ENCODE measurements around the gene GBP6. TPM values are rescaled to one million over a fixed set of nuclear protein-coding genes. Genes with fewer than 3 reads are reported as not detected.

The GBP6 gene
- total RNA-seq, 1 experiment from 2014 or later: not detected

DNA sequence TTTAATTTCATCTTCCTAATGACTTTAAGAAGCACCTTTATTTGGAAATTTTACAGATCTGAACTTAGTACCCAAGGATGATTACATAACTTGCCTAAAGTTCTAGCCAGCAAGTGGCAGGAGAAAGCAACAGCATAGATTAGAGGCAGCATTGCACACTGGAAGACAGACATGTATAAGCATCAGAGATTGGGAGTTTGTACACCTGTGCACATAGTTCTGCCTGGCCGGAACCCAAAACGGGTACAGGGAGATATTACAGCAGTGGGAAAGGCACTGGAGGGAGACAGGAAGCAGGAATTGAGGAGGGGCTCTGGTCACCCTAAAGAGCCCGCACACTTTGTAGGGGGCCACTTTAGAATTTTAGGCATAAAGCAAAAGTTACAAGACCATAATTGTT, 19.3 kb downstream of the GBP6 start:
- CTCF ChIA-PET: no interaction called here
- BruUV-seq (replicated peaks): no TSS peak
- no peaks in the 10 kb centered on the region for H3K36me3 ChIP-seq (ENCODE audit: insufficient read depth, low read length, poor library complexity, severe bottlenecking)

DNA sequence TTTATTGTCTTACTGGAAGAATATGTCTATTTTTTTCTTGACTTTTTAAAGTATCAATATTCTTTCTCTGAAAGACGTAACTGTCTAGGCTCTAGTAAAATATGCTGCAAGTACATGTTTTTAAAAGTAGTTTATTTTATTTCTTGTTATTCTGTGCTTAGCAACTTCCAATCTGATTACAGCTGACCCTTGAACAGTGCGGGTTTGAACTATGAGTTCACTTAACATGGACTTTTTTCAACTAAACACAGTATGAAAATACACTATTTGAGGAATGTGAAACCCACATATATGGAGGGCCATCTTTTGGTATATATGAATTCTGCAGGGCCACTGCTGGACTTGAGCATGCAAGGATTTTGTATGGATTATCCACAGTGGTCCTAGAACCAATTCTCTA, 26.8 kb downstream of the GBP6 start:
- Histone ChIP-seq H3K9me3 (ENCODE audit: low read depth, low read length, poor library complexity, severe bottlenecking) (no peaks in the 10 kb centered on the region), H3K4me1 (ENCODE audit: insufficient read depth, low read length, poor library complexity, severe bottlenecking) (no peaks in the 10 kb centered on the region), H3K27me3 (replicated peaks; ENCODE audit: insufficient read depth, low read depth, low read length, poor library complexity) (no peaks in the 10 kb centered on the region), H3K4me3 (ENCODE audit: low read depth, low read length, poor library complexity, severe bottlenecking) (no peak overlapping the region), H3K36me3 (ENCODE audit: insufficient read depth, low read length, poor library complexity, severe bottlenecking) (no peaks in the 10 kb centered on the region), H3K27ac (ENCODE audit: low read depth, low read length, poor library complexity, severe bottlenecking) (no peak overlapping the region)
- CTCF ChIA-PET: no interaction called here
- POLR2A ChIA-PET (ENCODE audit: low non-redundant PET): no interaction called here
- no TSS peak for BruUV-seq (replicated peaks)
- DNase-seq (ENCODE audit: low spot score): no peak
- intact Hi-C loops (cut with micrococcal nuclease; ENCODE audit: unreplicated experiment): no loop called here
- no peak for TF ChIP-seq EZH2 (IDR thresholded peaks at IDR 0.05; ENCODE audit: borderline replicate concordance, low read depth, low read length, poor library complexity, severe bottlenecking)
- TF ChIP-seq, protein P1, sequence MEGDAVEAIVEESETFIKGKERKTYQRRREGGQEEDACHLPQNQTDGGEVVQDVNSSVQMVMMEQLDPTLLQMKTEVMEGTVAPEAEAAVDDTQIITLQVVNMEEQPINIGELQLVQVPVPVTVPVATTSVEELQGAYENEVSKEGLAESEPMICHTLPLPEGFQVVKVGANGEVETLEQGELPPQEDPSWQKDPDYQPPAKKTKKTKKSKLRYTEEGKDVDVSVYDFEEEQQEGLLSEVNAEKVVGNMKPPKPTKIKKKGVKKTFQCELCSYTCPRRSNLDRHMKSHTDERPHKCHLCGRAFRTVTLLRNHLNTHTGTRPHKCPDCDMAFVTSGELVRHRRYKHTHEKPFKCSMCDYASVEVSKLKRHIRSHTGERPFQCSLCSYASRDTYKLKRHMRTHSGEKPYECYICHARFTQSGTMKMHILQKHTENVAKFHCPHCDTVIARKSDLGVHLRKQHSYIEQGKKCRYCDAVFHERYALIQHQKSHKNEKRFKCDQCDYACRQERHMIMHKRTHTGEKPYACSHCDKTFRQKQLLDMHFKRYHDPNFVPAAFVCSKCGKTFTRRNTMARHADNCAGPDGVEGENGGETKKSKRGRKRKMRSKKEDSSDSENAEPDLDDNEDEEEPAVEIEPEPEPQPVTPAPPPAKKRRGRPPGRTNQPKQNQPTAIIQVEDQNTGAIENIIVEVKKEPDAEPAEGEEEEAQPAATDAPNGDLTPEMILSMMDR (conservative IDR thresholded peaks at IDR 0.05; ENCODE audit: low read depth, low read length): no peak

More for the DNA sequence above, 19.3 kb downstream of the GBP6 start:
- no peaks in the 10 kb centered on the region for H3K9me3 ChIP-seq (ENCODE audit: low read depth, low read length, poor library complexity, severe bottlenecking)
- intact Hi-C loops (cut with micrococcal nuclease; ENCODE audit: unreplicated experiment): no loop called here
- H3K4me3 ChIP-seq (ENCODE audit: low read depth, low read length, poor library complexity, severe bottlenecking): no peak overlapping the region
- no peaks in the 10 kb centered on the region for H3K4me1 ChIP-seq (ENCODE audit: insufficient read depth, low read length, poor library complexity, severe bottlenecking)
- no peak for TF ChIP-seq EZH2 (IDR thresholded peaks at IDR 0.05; ENCODE audit: borderline replicate concordance, low read depth, low read length, poor library complexity, severe bottlenecking)
- TF ChIP-seq, protein P1 (conservative IDR thresholded peaks at IDR 0.05; ENCODE audit: low read depth, low read length): no peak
- no peaks in the 10 kb centered on the region for H3K27me3 ChIP-seq (replicated peaks; ENCODE audit: insufficient read depth, low read depth, low read length, poor library complexity)
- H3K27ac ChIP-seq (ENCODE audit: low read depth, low read length, poor library complexity, severe bottlenecking): no peak overlapping the region
- no peak for DNase-seq (ENCODE audit: low spot score)
- POLR2A ChIA-PET (ENCODE audit: low non-redundant PET): no interaction called here

DNA sequence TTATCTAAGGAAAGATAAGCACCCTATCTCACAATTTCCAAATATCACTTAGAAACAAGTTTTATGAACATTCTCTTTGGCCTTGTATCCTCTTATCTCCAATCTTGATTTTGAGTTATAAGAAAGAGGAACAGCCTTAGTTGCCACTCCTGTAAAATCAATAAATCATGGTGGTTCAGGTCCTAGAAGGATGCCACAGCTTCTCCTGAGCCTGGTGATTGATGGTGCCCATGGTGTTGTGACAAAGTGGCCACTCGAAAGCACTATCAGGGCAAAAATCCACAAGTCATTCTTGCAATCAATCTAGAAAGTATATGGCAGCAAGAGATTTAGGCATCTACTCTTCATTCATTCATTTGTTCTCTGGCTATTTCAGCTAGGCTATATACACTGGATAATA, 27.8 kb downstream of the GBP6 start:
- intact Hi-C loops (cut with micrococcal nuclease; ENCODE audit: unreplicated experiment): no loop called here
- Histone ChIP-seq H3K27me3 (replicated peaks; ENCODE audit: insufficient read depth, low read depth, low read length, poor library complexity) (no peaks in the 10 kb centered on the region), H3K27ac (ENCODE audit: low read depth, low read length, poor library complexity, severe bottlenecking) (no peak overlapping the region), H3K4me1 (ENCODE audit: insufficient read depth, low read length, poor library complexity, severe bottlenecking) (no peaks in the 10 kb centered on the region), H3K9me3 (ENCODE audit: low read depth, low read length, poor library complexity, severe bottlenecking) (no peaks in the 10 kb centered on the region), H3K4me3 (ENCODE audit: low read depth, low read length, poor library complexity, severe bottlenecking) (no peak overlapping the region), H3K36me3 (ENCODE audit: insufficient read depth, low read length, poor library complexity, severe bottlenecking) (no peaks in the 10 kb centered on the region)
- CTCF ChIA-PET: no interaction called here
- no TSS peak for BruUV-seq (replicated peaks)
- POLR2A ChIA-PET (ENCODE audit: low non-redundant PET): no interaction called here
- no peak for DNase-seq (ENCODE audit: low spot score)
- TF ChIP-seq, protein P1 (conservative IDR thresholded peaks at IDR 0.05; ENCODE audit: low read depth, low read length): no peak
- no peak for TF ChIP-seq EZH2 (IDR thresholded peaks at IDR 0.05; ENCODE audit: borderline replicate concordance, low read depth, low read length, poor library complexity, severe bottlenecking)

Data from A673 (cell line).